ACHN (cell line): Measurements from ENCODE around the gene PBX4.

Experiments used
- DNase-seq: peaks from one replicate; pipeline ENCODE4 v3.0.0-alpha.2; 2015
- in situ Hi-C: cut with HindIII; loops from 2 replicates; pipeline ENCODE4 v1.10.0; 2017; ENCODE audit warnings: low sequenced_read_pairs, low pct_ligation_motif_present, low pct_unique_long_range_greater_than_20kb

Gene PBX4

GRCh38 chr19:19568802-19569756 is 49.4 kb downstream of the PBX4 start:
- DNase-seq, result no peak
- in situ Hi-C loops, result no loop called here

GRCh38 chr19:19567391-19567790 is 51.1 kb downstream of the PBX4 start:
- no peak for DNase-seq
- in situ Hi-C loops, result no loop called here

GRCh38 chr19:19566306-19566705 is 52.2 kb downstream of the PBX4 start:
- in situ Hi-C loops, result no loop called here
- no peak for DNase-seq

GRCh38 chr19:19563348-19563848 is 55.1 kb downstream of the PBX4 start:
- in situ Hi-C loops, result no loop called here

GRCh38 chr19:19562665-19563347 is 55.7 kb downstream of the PBX4 start:
- in situ Hi-C loops, result no loop called here
- no peak for DNase-seq

More at GRCh38 chr19:19563348-19563848, 55.1 kb downstream of the PBX4 start:
- DNase-seq, result no peak

- in situ Hi-C loops, result no loop called here
- DNase-seq, result no peak
Measured at GRCh38 chr19:19561946-19562664, 56.4 kb downstream of the PBX4 start.

- DNase-seq, result no peak
- in situ Hi-C loops, result no loop called here
Measured at GRCh38 chr19:19559931-19560330, 58.6 kb downstream of the PBX4 start.

- DNase-seq, result no peak
- in situ Hi-C loops, result no loop called here
Measured at GRCh38 chr19:19558636-19559035, 59.9 kb downstream of the PBX4 start.

GRCh38 chr19:19558055-19558454 is 60.4 kb downstream of the PBX4 start:
- no peak for DNase-seq
- in situ Hi-C loops, result no loop called here

GRCh38 chr19:19554074-19555023 is 64.1 kb downstream of the PBX4 start:
- in situ Hi-C loops, result no loop called here
- DNase-seq, result peak; percentile 32

- DNase-seq, result no peak
- in situ Hi-C loops, result no loop called here
Measured at GRCh38 chr19:19553670-19554069, 64.8 kb downstream of the PBX4 start.

- DNase-seq, result peak; percentile 25
- in situ Hi-C loops, result no loop called here
Measured at GRCh38 chr19:19552798-19553197, 65.7 kb downstream of the PBX4 start.

GRCh38 chr19:19551853-19552192 is 66.7 kb downstream of the PBX4 start:
- DNase-seq, result no peak
- in situ Hi-C loops, result no loop called here

GRCh38 chr19:19550972-19551852 is 67.3 kb downstream of the PBX4 start:
- in situ Hi-C loops, result no loop called here
- no peak for DNase-seq

- no peak for DNase-seq
- in situ Hi-C loops, result no loop called here
Measured at GRCh38 chr19:19550485-19550929, 68.0 kb downstream of the PBX4 start.

- in situ Hi-C loops, result no loop called here
- no peak for DNase-seq
Measured at GRCh38 chr19:19549804-19550464, 68.6 kb downstream of the PBX4 start.
